Right atrium auricular region (tissue), 2 donors: ENCODE results near the gene QSER1. TPM values are rescaled to one million over a fixed set of nuclear protein-coding genes. Genes with fewer than 3 reads are reported as not detected.

Source experiments
- DNase-seq: peaks from one replicate; pipeline ENCODE4 v3.0.0-alpha.2; 2019; ENCODE audit warnings: low spot score
- H3K27ac ChIP-seq, 2 donors: fragments of 200-600 bp; sonication (generic); 1 replicate in 1 of 2; 2 replicates in 1 of 2; pipeline ENCODE4 v1.5.1; 2016 to 2019
- H3K27me3 ChIP-seq, 2 donors: fragments of 200-600 bp; sonication (generic); one replicate each; pipeline versions ENCODE4 v1.5.1 to v1.6.0; 2017 to 2019
- H3K36me3 ChIP-seq: fragments of 200-600 bp; sonication (generic); one replicate; pipeline ENCODE4 v1.5.1; 2016
- H3K4me1 ChIP-seq, 2 donors: fragments of 200-600 bp; sonication (generic); one replicate each; pipeline versions ENCODE4 v1.5.1 to v1.6.0; 2017 to 2019
- H3K4me3 ChIP-seq, 2 donors: fragments of 200-600 bp; sonication (generic); 1 replicate in 1 of 2; 2 replicates in 1 of 2; pipeline ENCODE4 v1.5.1; 2017 to 2019; ENCODE audit warnings: mild to moderate bottlenecking in 1 of 2, moderate library complexity in 1 of 2
- H3K9me3 ChIP-seq, 2 donors: fragments of 200-600 bp; sonication (generic); one replicate each; pipeline ENCODE4 v1.5.1; 2019
- total RNA-seq, 2 donors: library from RNA; depleted of rRNA; stranded (reverse); fragments of >200 nt; gene quantifications; one replicate each; pipeline ENCODE4 v1.1.0, GENCODE V29; 2016
- TF ChIP-seq, protein P1 (sequence below), 2 donors: fragments of 200-600 bp; sonication (generic); IDR thresholded peaks; one replicate each; pipeline ENCODE4 v1.5.1; 2019; ENCODE audit warnings: antibody characterized with exemption in 2 of 2

Gene QSER1
- total RNA-seq, 2 donors from 2014 or later, result 17.5 to 23.7 TPM

DNA sequence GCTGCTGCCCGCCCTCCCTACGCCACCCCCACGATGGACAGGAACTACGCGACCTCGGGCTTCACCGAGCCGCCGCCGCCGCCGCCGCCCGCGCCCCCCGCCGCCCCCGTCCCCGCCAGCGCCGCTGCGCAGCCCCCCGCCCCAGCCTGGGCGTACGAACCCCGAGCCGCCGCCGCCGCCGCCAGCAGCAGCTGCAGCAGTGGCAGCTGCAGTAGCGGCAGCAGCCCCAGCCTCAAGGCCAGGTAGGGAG lies 407 bp downstream of the QSER1 start:
- peak overlapping the region; percentile 86 to 95 for H3K4me3 ChIP-seq
- TF ChIP-seq, protein P1, sequence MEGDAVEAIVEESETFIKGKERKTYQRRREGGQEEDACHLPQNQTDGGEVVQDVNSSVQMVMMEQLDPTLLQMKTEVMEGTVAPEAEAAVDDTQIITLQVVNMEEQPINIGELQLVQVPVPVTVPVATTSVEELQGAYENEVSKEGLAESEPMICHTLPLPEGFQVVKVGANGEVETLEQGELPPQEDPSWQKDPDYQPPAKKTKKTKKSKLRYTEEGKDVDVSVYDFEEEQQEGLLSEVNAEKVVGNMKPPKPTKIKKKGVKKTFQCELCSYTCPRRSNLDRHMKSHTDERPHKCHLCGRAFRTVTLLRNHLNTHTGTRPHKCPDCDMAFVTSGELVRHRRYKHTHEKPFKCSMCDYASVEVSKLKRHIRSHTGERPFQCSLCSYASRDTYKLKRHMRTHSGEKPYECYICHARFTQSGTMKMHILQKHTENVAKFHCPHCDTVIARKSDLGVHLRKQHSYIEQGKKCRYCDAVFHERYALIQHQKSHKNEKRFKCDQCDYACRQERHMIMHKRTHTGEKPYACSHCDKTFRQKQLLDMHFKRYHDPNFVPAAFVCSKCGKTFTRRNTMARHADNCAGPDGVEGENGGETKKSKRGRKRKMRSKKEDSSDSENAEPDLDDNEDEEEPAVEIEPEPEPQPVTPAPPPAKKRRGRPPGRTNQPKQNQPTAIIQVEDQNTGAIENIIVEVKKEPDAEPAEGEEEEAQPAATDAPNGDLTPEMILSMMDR (IDR thresholded peaks at IDR 0.05), result no peak
- peaks cover 0 to 22% of the 10 kb centered on the region in 2 donors for H3K4me1 ChIP-seq
- H3K9me3 ChIP-seq, result no peaks in the 10 kb centered on the region
- no peaks in the 10 kb centered on the region for H3K27me3 ChIP-seq
- H3K36me3 ChIP-seq, result no peaks in the 10 kb centered on the region
- DNase-seq, result no peak
- H3K27ac ChIP-seq, result peak overlapping the region; percentile 89 to 96

DNA sequence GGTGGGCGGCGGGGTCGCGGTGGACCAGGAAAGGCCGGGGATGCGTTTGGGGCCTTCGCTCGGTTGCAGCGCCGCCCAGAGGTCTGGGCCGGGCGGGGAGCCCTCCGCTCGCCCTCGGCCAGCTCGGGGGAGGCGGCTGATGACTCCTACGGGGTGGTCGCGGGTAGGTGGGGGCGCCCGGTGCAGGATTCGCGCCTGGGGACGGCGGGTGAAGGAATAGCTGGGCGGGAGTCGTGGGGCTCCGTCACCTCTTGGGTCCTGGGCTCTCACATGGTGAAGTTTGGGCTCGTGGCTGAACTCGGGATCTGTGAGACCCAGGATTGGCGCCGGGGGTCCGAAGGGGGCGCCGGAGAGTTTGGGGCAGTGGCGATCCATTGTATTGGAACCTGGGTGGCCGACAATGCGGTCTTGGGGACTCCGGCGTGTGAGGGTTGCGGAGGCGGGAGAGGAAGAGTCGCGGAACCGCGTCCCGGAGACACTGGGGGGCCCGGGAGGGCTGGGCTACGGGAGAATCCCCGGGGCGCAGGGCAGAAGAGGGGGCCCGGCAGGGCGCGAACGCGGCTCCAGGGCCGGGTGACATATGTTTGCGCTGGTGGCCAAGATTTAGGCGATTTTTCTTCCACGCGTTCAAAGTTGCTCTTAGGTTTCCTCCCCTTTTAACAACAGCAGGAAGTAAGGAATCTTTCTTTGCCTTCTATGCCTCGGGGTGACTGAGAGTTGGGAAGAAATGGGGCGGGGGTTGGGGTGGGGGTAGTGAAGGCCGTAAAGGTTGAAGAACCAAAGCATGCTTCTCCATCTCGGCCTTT lies 935 bp downstream of the QSER1 start:
- Histone ChIP-seq H3K4me1 (peaks cover 0 to 22% of the 10 kb centered on the region in 2 donors), H3K36me3 (no peaks in the 10 kb centered on the region), H3K9me3 (no peaks in the 10 kb centered on the region), H3K4me3 (peak overlapping the region; percentile 86 to 95), H3K27ac (peak overlapping the region; percentile 89 to 96), H3K27me3 (no peaks in the 10 kb centered on the region)
- no peak for DNase-seq
- TF ChIP-seq, protein P1 (IDR thresholded peaks at IDR 0.05), result peak; percentile 36 to 72

DNA sequence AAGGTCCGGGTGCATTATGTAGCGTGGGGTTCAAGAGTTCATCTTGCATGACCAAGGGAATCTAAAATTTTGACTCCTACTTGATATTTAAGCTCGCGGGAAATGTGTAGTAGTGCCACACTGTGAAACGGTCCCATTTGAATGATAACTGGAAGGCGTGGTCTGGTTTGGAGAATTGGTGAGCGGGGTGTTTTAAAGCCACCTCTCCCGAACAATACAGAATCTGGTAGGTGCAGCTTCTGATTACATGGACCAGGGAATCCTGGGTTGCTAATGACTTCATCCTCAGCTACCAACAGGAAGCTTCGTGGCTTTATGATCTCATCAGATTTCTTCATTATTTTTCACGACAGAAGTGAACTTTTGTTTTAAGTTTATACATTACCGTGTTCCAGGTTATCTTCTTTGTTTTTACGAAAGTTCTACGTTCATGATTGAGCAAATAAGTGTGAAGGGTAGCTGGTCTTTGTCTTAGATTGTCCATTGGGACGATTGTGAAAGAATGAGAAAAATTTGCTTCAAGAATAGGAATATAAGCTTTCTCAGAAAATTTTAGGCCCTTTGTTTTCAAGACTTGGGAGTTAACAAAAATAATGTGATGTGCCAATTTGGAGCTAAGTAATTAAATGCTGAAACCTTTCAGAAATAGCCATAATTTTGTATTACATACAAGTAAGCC lies 1.7 kb downstream of the QSER1 start:
- no peaks in the 10 kb centered on the region for H3K36me3 ChIP-seq
- TF ChIP-seq, protein P1 (IDR thresholded peaks at IDR 0.05), result no peak
- DNase-seq, result peak; percentile 61
- peaks cover 0 to 22% of the 10 kb centered on the region in 2 donors for H3K4me1 ChIP-seq
- no peaks in the 10 kb centered on the region for H3K9me3 ChIP-seq
- H3K4me3 ChIP-seq, result peak overlapping the region; percentile 86 to 95
- H3K27ac ChIP-seq, result peak overlapping the region; percentile 89 to 96
- no peaks in the 10 kb centered on the region for H3K27me3 ChIP-seq

DNA sequence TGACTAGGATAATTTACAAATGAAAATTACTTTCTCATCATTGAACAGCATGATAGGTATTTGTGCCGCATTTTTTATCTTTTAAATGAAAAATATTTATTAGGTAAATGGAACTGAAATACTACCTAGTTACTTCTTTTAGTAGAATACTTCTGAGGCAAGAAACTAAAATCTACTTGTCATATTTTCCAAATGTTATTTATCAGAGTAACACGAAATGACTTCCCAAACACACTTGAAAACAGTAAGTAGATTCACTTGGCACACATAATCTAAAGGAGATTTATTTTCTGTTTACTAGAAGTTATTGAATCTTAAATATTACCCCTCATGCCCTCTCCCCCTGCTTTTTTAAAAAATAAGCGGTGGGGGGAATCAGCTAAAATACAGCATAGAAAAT lies 2.3 kb downstream of the QSER1 start:
- TF ChIP-seq, protein P1 (IDR thresholded peaks at IDR 0.05), result no peak
- no peak overlapping the region for H3K27ac ChIP-seq
- DNase-seq, result no peak
- no peak overlapping the region for H3K4me3 ChIP-seq
- peaks cover 0 to 22% of the 10 kb centered on the region in 2 donors for H3K4me1 ChIP-seq
- no peaks in the 10 kb centered on the region for H3K27me3 ChIP-seq
- H3K9me3 ChIP-seq, result no peaks in the 10 kb centered on the region
- H3K36me3 ChIP-seq, result no peaks in the 10 kb centered on the region

DNA sequence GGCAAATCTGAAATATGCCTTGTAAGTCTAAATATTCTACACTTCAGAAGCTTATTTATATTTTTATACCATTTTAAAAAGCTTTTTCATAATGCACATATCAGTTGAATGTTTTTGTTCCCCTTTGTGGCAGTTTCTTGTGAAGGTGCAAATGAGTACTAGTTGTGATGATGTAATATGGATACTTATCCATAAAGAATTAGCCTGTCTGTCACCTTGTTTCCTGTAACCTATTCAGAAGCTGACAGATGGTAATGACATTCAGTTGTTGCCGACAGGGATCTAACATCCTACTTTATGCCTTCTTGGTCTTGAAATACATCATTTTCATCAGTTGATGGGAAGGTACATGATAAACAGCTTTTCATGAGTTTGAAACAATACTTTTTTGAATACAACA lies 2.9 kb downstream of the QSER1 start:
- TF ChIP-seq, protein P1 (IDR thresholded peaks at IDR 0.05), result no peak
- H3K27ac ChIP-seq, result no peak overlapping the region
- H3K27me3 ChIP-seq, result no peaks in the 10 kb centered on the region
- no peak for DNase-seq
- H3K4me3 ChIP-seq, result no peak overlapping the region
- no peaks in the 10 kb centered on the region for H3K36me3 ChIP-seq
- peaks cover 0 to 22% of the 10 kb centered on the region in 2 donors for H3K4me1 ChIP-seq
- H3K9me3 ChIP-seq, result no peaks in the 10 kb centered on the region
